Measurements from ENCODE around the gene SPAG16. TPM values are rescaled to one million over a fixed set of nuclear protein-coding genes. Genes with fewer than 3 reads are reported as not detected.

SPAG16 gene
- total RNA-seq, 1 experiment from 2014 or later: 16.0 TPM

- CTCF ChIA-PET: no interaction called here
- POLR2A ChIA-PET: no interaction called here
- no peak for TF ChIP-seq EMX1 (CRISPR knock-in tag; IDR thresholded peaks at IDR 0.05)
- no peak overlapping the region for H3K27ac Mint-ChIP-seq
- no peak overlapping the region for H3K4me3 Mint-ChIP-seq
- H3K36me3 Mint-ChIP-seq: no peaks in the 10 kb centered on the region
- H3K4me1 Mint-ChIP-seq: peaks cover 5% of the 10 kb centered on the region; the same call in 1 of the 2 replicates
- no peak for DNase-seq (ENCODE audit: low spot score)
- ATAC-seq: no peak
- H3K27me3 Mint-ChIP-seq (ENCODE audit: low read depth): no peaks in the 10 kb centered on the region
- H3K9me3 Mint-ChIP-seq: no peaks in the 10 kb centered on the region
Measured at GRCh38 chr2:214412679-214413078, 1128.4 kb downstream of the SPAG16 start.

- ATAC-seq: no peak
- no peaks in the 10 kb centered on the region for H3K27me3 Mint-ChIP-seq (ENCODE audit: low read depth)
- no peak overlapping the region for H3K4me3 Mint-ChIP-seq
- TF ChIP-seq NR3C1 (CRISPR knock-in tag; conservative IDR thresholded peaks at IDR 0.05; ENCODE audit: low read depth) (no peak), ZBTB21 (CRISPR knock-in tag; IDR thresholded peaks at IDR 0.05; ENCODE audit: borderline replicate concordance) (no peak), NFE2L1 (CRISPR knock-in tag; IDR thresholded peaks at IDR 0.05) (no peak), NR1H2 (CRISPR knock-in tag; IDR thresholded peaks at IDR 0.05) (no peak), ERG (CRISPR knock-in tag; IDR thresholded peaks at IDR 0.05) (no peak), SMAD3 (CRISPR knock-in tag; IDR thresholded peaks at IDR 0.05; ENCODE audit: borderline replicate concordance) (no peak), STAT6 (CRISPR knock-in tag; conservative IDR thresholded peaks at IDR 0.05; ENCODE audit: low read depth) (no peak), AR (CRISPR knock-in tag; IDR thresholded peaks at IDR 0.05) (no peak), SP1 (CRISPR knock-in tag; conservative IDR thresholded peaks at IDR 0.05) (no peak)
- DNase-seq (ENCODE audit: low spot score): no peak
- no peaks in the 10 kb centered on the region for H3K4me1 Mint-ChIP-seq
- CTCF ChIA-PET: no interaction called here
- H3K36me3 Mint-ChIP-seq: no peaks in the 10 kb centered on the region
- H3K27ac Mint-ChIP-seq: no peak overlapping the region
- POLR2A ChIA-PET: no interaction called here
- no peaks in the 10 kb centered on the region for H3K9me3 Mint-ChIP-seq
Measured at GRCh38 chr2:214436470-214436869, 1152.2 kb downstream of the SPAG16 start.

- Mint-ChIP-seq H3K27me3 (ENCODE audit: low read depth) (no peaks in the 10 kb centered on the region), H3K9me3 (no peaks in the 10 kb centered on the region), H3K27ac (no peak overlapping the region), H3K4me1 (peaks cover 14% of the 10 kb centered on the region), H3K4me3 (no peak overlapping the region), H3K36me3 (no peaks in the 10 kb centered on the region)
- DNase-seq (ENCODE audit: low spot score) (no peak), ATAC-seq (peak; percentile 56)
- TF ChIP-seq OVOL2 (CRISPR knock-in tag; IDR thresholded peaks at IDR 0.05; ENCODE audit: borderline replicate concordance): no peak
- no peak for TF ChIP-seq IRF1 (CRISPR knock-in tag; IDR thresholded peaks at IDR 0.05)
- TF ChIP-seq PREB (CRISPR knock-in tag; IDR thresholded peaks at IDR 0.05; ENCODE audit: borderline replicate concordance): no peak
- no peak for TF ChIP-seq RELA (CRISPR knock-in tag; IDR thresholded peaks at IDR 0.05; ENCODE audit: borderline replicate concordance)
- no peak for TF ChIP-seq ZNF671 (CRISPR knock-in tag; IDR thresholded peaks at IDR 0.05)
- TF ChIP-seq ZNF423 (CRISPR knock-in tag; IDR thresholded peaks at IDR 0.05): no peak
- ChIA-PET CTCF (no interaction called here), POLR2A (no interaction called here)
Measured at GRCh38 chr2:214450118-214450894, 1166.0 kb downstream of the SPAG16 start.
